HEK293T (cell line): Measurements from ENCODE around the gene ACOXL.

Experiments
- BHLHE40 ChIP-seq: fragments of 450-650 bp; IDR thresholded peaks from 2 replicates; pipeline ENCODE4 v1.6.1; 2016; ENCODE audit warnings: mild to moderate bottlenecking, moderate library complexity, borderline replicate concordance
- CTBP1 ChIP-seq: fragments of 450-650 bp; IDR thresholded peaks from 2 replicates; pipeline ENCODE4 v1.6.1; 2016; ENCODE audit warnings: borderline replicate concordance
- FOXA1 ChIP-seq: fragments of 450-650 bp; IDR thresholded peaks from 2 replicates; pipeline ENCODE4 v1.6.1; 2016; ENCODE audit warnings: mild to moderate bottlenecking
- SUZ12 ChIP-seq: fragments of 450-650 bp; IDR thresholded peaks from 2 replicates; pipeline ENCODE4 v1.6.1; 2016; ENCODE audit warnings: mild to moderate bottlenecking

DNA sequence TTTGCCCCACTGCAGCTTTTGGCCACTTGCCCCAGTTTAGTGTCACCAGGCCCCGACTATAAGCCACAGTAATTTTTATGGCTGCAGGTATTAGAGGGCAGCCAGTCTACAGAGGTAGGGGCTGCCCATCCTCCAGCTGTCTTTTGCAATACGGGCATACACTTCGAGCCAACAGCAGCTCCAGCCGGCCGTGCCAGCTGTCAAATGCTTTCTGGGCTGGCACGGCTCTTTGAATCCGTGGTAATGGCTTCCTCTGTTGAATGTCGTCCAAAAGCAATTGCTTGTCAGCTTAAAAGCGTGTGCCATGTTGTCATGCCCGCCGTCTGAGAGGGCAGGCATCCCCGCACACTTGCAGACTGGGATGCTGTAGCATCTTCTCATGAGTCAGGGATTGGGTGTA is 429.6 kb downstream of the ACOXL start:
- TF ChIP-seq FOXA1 (no peak), SUZ12 (no peak), CTBP1 (no peak), BHLHE40 (no peak)
